ENCODE measurements around the gene FER.

- no peak for TF ChIP-seq CTCF (IDR thresholded peaks at IDR 0.05)
- TF ChIP-seq POLR2A (IDR thresholded peaks at IDR 0.05), result no peak
Observed at GRCh38 chr5:109027983-109028607, 280.4 kb downstream of the FER start.
